NCI-H2196 treated with DMSO at 0.1 percent for 48 hours (cell line): ENCODE data around the gene CDH13.

Source experiments
- DNase-seq: peaks from one replicate; lab custom pipeline; 2025; ENCODE audit not compliant: unreplicated experiment; lab: John Stamatoyannopoulos, UW

The CDH13 gene

GRCh38 chr16:83724585-83724984 is 1097.8 kb downstream of the CDH13 start:
- DNase-seq: no peak

- no peak for DNase-seq
Observed at GRCh38 chr16:83725313-83725712, 1098.5 kb downstream of the CDH13 start.

DNA sequence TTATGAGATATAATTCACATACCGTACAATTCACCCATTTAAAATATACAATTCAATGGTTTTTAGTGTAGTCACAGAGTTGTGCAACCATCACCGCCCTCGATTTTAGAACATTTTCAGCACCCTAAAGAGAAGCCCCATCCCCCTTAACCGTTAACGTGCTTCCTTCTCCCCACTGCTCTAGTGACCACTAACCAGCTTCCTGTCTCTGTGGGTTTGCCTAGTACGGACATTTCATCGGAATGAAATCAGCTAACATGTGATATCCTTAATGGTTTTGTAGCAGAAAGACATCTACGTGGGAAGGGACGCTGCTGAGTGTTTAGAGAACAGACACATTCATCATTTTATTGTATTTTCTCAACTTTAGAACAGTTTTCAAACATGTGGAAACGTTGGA is 1100.2 kb downstream of the CDH13 start:
- no peak for DNase-seq

- DNase-seq: no peak
Observed at GRCh38 chr16:83727751-83728352, 1101.1 kb downstream of the CDH13 start.

GRCh38 chr16:83728492-83728891 is 1101.7 kb downstream of the CDH13 start:
- no peak for DNase-seq

DNA sequence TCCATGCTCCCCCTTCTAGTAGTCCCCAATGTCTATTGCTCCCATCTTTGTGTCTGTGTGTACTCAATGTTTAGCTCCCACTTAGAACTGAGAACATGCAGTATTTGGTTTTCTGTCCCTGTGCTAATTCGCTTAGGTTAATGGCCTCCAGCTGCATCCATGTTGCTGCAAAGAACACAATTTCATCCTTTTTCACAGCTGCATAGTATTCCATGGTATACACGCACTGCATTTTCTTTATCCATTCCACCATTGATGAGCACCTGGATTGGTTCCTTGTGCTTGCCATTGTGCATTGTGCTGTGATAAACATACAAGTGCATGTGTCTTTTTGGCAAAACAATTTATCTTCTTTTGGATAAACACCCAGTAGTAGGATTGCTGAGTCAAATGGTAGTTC is 1104.0 kb downstream of the CDH13 start:
- DNase-seq: no peak

- DNase-seq: no peak
Observed at GRCh38 chr16:83732536-83732935, 1105.8 kb downstream of the CDH13 start.

DNA sequence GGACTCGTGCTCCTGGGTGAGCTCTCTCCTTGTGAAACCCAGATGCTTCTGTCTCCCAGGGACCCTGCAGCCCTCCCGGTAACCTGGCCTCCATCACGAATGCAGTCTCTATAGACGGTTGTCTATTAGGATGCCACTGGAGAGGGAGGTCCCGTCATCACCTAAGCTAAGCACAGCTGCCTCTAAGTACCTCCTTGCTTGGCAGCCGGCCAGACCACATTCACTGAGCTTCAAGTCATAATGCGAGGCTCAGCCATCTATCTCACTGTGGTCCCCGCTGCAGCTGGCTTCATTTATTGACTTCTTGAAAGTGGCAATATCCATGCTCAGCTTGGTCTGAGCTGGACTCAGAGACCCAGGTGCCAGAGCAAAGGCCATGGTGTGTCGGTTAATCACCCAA is 1106.5 kb downstream of the CDH13 start:
- DNase-seq: peak; percentile 46

- no peak for DNase-seq
Observed at GRCh38 chr16:83734136-83734535, 1107.4 kb downstream of the CDH13 start.

GRCh38 chr16:83737729-83738354 is 1111.1 kb downstream of the CDH13 start:
- DNase-seq: no peak

GRCh38 chr16:83738923-83739503 is 1112.2 kb downstream of the CDH13 start:
- DNase-seq: no peak

GRCh38 chr16:83742124-83742899 is 1115.5 kb downstream of the CDH13 start:
- no peak for DNase-seq

DNA sequence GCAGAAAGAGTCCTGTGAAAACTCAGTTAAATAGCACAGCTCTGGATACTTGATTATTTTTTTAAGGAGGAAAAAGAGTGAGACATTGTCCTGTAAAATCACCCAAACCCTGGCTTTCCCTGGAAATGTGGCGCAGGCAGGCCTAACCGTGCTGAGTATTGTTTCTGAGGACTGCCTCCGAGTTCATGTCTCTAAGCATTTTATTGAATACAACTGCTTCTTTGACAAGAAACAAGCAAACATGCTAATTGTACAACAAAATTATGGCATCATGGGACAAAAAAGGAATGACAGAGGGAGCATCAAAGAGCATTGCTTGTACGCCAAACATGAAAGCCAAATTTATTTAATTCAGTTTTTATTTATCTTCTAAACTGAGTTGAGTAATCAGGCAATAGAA is 1116.5 kb downstream of the CDH13 start:
- no peak for DNase-seq

GRCh38 chr16:83743720-83744119 is 1117.0 kb downstream of the CDH13 start:
- DNase-seq: no peak

- DNase-seq: no peak
Observed at GRCh38 chr16:83744441-83744981, 1117.7 kb downstream of the CDH13 start.

DNA sequence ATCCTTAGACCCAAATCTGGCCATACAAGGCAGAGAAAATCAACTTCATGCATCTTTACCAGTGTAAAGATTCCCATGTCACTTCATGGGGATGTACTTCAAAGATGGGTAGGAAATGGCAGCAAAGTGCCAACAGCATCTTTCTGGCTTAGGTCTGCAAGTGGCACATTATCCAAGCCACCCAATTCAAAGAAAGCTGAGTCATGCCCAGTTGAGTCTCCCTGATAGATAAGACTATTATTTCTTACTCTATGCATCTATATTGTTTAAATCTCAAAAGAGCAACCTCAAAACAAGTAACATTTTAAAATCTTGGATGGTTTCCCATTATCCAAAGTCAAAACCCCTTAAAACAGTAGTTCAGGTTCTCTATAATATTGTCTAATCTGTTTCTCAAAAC is 1119.8 kb downstream of the CDH13 start:
- DNase-seq: no peak

DNA sequence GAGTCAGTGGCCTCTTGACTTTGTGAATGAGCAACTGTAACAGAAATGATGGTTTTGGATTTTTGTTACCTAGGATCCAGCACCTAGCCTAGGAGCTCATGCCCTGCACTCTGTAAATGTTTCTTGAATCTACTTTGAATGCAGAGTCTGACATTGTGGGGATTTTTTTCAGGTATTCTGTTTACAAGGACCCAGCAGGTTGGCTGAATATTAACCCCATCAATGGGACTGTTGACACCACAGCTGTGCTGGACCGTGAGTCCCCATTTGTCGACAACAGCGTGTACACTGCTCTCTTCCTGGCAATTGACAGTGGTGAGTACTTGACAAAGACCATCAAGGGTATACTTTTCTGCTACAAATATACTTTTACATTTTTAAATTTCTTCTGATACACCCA is 1121.2 kb downstream of the CDH13 start:
- no peak for DNase-seq

DNA sequence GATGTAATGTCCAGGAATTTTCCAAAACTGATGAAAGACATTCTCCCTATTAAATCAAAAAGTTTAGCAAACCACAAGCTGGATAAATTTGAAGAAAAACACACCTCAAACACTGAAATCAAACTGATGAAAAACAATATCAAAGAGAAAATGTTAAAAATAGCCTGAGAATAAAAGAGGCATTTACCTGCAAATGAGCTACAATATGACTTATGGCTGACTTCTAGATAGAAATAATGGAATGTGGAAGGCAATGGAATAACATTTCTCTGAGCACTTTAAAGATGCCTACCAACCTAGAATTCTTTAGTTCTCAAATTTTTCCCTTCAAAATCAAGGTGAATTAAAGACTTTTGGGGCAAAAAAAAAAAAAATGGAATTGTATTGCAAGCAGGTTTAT is 1128.6 kb downstream of the CDH13 start:
- no peak for DNase-seq

GRCh38 chr16:83762141-83762991 is 1135.6 kb downstream of the CDH13 start:
- DNase-seq: no peak

- DNase-seq: no peak
Observed at GRCh38 chr16:83762992-83763358, 1136.2 kb downstream of the CDH13 start.

DNA sequence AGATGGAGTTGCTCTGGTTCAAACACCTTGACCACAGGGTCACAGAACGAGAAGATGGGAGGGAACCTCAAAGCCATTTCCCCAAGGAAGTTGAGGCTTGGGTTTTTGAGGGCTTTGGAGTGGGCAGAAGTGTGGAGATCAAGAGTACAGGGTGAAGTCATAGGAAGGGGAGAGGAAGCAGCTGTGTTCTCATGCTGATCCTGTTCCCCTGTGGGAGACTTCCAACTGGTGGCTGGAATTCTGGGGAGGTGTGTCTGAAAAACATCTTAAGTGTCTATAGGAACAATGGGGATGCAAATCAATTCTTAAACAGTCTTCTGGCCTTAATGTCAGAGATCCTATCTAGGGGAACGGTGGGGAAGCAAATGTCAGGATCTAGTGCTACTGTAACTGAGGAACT is 1142.2 kb downstream of the CDH13 start:
- no peak for DNase-seq
